ENCODE results near the gene OPN4.

OPN4 gene

GRCh38 chr10:86655173-86655540 is 810 bp downstream of the OPN4 start:
- DNase-seq (ENCODE audit: low read depth, low spot score) = no peak
- no peak for TF ChIP-seq CTCF (IDR thresholded peaks at IDR 0.05; ENCODE audit: insufficient read depth, low read length, missing control alignments)
- ChIA-PET POLR2A (no interaction called here), CTCF (interaction anchor here (1.3 to 3.0 kb wide), 2 partner anchors 11 kb away, joined by 3 to 10 read pairs; no protein-coding TSS in a partner anchor)
- H3K4me3 ChIP-seq (ENCODE audit: low read depth, low read length) = no peak overlapping the region

GRCh38 chr10:86655596-86655995 is 1.2 kb downstream of the OPN4 start:
- no peak overlapping the region for H3K4me3 ChIP-seq (ENCODE audit: low read depth, low read length)
- DNase-seq (ENCODE audit: low read depth, low spot score) = no peak
- CTCF ChIA-PET = interaction anchor here (1.3 to 3.0 kb wide), 2 partner anchors 10 to 11 kb away, joined by 3 to 10 read pairs; no protein-coding TSS in a partner anchor
- TF ChIP-seq CTCF (IDR thresholded peaks at IDR 0.05; ENCODE audit: insufficient read depth, low read length, missing control alignments) = no peak
- POLR2A ChIA-PET = no interaction called here

- no peak for DNase-seq (ENCODE audit: low read depth, low spot score)
- TF ChIP-seq CTCF (IDR thresholded peaks at IDR 0.05; ENCODE audit: insufficient read depth, low read length, missing control alignments) = no peak
- ChIA-PET POLR2A (no interaction called here), CTCF (interaction anchor here (3.0 kb wide), 1 partner anchor 12 kb away, joined by 10 read pairs; no protein-coding TSS in a partner anchor)
- H3K4me3 ChIP-seq (ENCODE audit: low read depth, low read length) = no peak overlapping the region
Measured at GRCh38 chr10:86657011-86657395, 2.7 kb downstream of the OPN4 start.

- ChIA-PET CTCF (no interaction called here), POLR2A (no interaction called here)
- H3K4me3 ChIP-seq (ENCODE audit: low read depth, low read length) = no peak overlapping the region
- no peak for TF ChIP-seq CTCF (IDR thresholded peaks at IDR 0.05; ENCODE audit: insufficient read depth, low read length, missing control alignments)
- DNase-seq (ENCODE audit: low read depth, low spot score) = no peak
Measured at GRCh38 chr10:86657396-86658011, 3.2 kb downstream of the OPN4 start.

- no peak for DNase-seq (ENCODE audit: low read depth, low spot score)
- ChIA-PET POLR2A (no interaction called here), CTCF (no interaction called here)
- TF ChIP-seq CTCF (IDR thresholded peaks at IDR 0.05; ENCODE audit: insufficient read depth, low read length, missing control alignments) = no peak
- no peak overlapping the region for H3K4me3 ChIP-seq (ENCODE audit: low read depth, low read length)
Measured at GRCh38 chr10:86658261-86658741, 4.0 kb downstream of the OPN4 start.

- ChIA-PET CTCF (no interaction called here), POLR2A (no interaction called here)
Measured at GRCh38 chr10:86658751-86659150, 4.4 kb downstream of the OPN4 start.

More at GRCh38 chr10:86658751-86659150, 4.4 kb downstream of the OPN4 start:
- H3K4me3 ChIP-seq (ENCODE audit: low read depth, low read length) = no peak overlapping the region
- no peak for TF ChIP-seq CTCF (IDR thresholded peaks at IDR 0.05; ENCODE audit: insufficient read depth, low read length, missing control alignments)
- no peak for DNase-seq (ENCODE audit: low read depth, low spot score)
